ENCODE data around the gene FNDC3B. TPM values are rescaled to one million over a fixed set of nuclear protein-coding genes. Genes with fewer than 3 reads are reported as not detected.

The FNDC3B gene
- polyA plus RNA-seq, 1 donor: 25.9 TPM

DNA sequence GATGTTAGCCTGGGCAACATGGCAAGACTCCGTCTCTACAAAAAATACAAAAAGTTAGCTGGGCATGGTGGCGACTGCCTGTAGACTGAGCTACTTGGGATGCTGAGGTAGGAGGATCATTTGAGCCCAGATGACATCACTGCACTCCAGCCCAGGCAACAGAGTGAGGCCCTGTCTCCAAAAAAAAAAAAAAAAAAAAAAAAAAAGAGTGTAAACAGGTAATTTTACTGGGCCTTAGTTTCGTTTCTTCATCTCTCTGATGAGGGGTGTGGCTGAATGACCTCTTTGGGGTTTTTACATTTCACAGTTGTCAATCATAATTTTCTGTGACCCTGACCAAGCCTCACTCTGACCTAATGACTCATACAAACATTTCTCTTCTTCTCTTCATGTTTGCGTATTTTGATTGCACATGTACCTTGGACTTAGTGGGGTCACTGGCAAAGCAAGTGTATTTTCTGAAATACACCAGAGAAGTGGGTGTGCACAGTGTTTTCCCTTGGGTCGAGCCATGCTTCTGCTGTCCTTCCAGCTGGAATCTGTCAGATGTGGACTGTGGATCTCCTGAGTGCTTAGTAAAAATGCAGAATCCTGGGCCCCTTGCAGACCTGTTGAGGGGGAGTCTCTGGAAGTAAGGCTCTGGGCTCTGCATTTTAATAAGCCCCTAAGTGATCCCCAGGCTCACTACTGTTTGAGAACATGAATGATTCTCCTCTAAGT, 140.5 kb downstream of the FNDC3B start:
- no peaks in the 10 kb centered on the region for H3K36me3 ChIP-seq (ENCODE audit: control insufficient read depth, insufficient read depth, low read length)
- DNase-seq: peak; percentile 43 to 82
- no peaks in the 10 kb centered on the region for H3K9me3 ChIP-seq (ENCODE audit: control insufficient read depth, low read depth, low read length)
- WGBS (ENCODE audit: insufficient coverage, low lambda C conversion rate): no CpG with 5 or more reads among the region's 5 CpGs
- H3K4me1 ChIP-seq (ENCODE audit: control insufficient read depth, insufficient read depth, low read length): peaks cover 10% of the 10 kb centered on the region
- no peak overlapping the region for H3K4me3 ChIP-seq (ENCODE audit: low read length)
- H3K27ac ChIP-seq (ENCODE audit: low read length): peak overlapping the region; percentile 37
- H3K27me3 ChIP-seq (ENCODE audit: control insufficient read depth, insufficient read depth, low read length): no peaks in the 10 kb centered on the region

DNA sequence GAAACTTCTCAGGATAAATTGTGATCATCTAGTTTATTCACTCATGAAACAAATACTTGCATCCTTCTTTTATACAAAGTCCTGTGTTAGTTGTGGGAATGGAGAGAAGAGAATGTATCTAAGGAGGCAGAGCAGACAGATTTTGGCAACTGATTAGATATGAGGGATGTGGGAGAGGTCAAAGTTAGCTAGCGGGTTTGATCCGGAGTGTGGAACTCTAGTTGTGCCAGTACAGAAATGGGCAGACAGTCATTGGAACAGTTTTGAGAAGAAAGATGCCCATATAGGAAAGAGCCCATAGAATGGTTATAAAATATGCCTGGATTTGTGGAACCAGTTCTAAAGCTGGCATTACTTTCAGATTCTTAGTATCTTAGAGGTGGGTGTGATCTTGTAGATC, 141.1 kb downstream of the FNDC3B start:
- Histone ChIP-seq H3K4me1 (ENCODE audit: control insufficient read depth, insufficient read depth, low read length) (peaks cover 7% of the 10 kb centered on the region), H3K9me3 (ENCODE audit: control insufficient read depth, low read depth, low read length) (no peaks in the 10 kb centered on the region), H3K27me3 (ENCODE audit: control insufficient read depth, insufficient read depth, low read length) (no peaks in the 10 kb centered on the region), H3K27ac (ENCODE audit: low read length) (no peak overlapping the region), H3K4me3 (ENCODE audit: low read length) (no peak overlapping the region), H3K36me3 (ENCODE audit: control insufficient read depth, insufficient read depth, low read length) (no peaks in the 10 kb centered on the region)
- no peak for DNase-seq
- WGBS (ENCODE audit: insufficient coverage, low lambda C conversion rate): 92% methylated on average over 2 of the region's 2 CpGs

DNA sequence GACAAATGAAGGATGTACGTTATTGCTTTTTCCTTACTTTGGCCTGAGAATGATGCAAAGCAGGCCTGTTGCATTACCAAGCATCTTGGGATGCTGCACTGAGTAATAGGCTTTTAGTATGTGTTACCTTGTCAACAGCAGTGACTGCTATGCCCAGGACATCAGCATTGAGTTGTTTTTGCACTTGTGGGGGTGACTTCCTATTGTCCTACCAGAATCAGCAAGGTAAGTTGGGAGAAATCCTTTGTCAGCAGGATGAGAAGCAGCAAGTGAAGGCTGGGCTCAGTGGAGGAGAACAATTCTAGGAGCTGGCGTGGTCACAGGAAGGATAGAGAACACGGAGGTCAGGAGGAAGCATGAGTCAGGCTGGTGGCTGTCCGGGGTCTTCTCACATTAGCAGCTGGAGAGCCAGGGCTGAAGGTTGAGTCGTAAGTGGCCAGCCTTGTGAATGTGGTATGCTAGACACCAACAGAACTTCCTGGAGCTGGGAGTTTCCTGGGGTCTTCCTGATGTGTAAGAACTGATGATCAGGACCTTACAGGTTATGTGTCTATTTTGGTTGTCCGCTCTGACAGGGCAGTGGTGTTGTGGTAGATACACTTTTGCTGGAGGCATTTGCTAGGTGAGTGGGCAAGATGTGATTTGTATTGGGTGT, 142.7 kb downstream of the FNDC3B start:
- Histone ChIP-seq H3K36me3 (ENCODE audit: control insufficient read depth, insufficient read depth, low read length) (no peaks in the 10 kb centered on the region), H3K4me3 (ENCODE audit: low read length) (no peak overlapping the region), H3K4me1 (ENCODE audit: control insufficient read depth, insufficient read depth, low read length) (peaks cover 7% of the 10 kb centered on the region), H3K9me3 (ENCODE audit: control insufficient read depth, low read depth, low read length) (no peaks in the 10 kb centered on the region), H3K27ac (ENCODE audit: low read length) (no peak overlapping the region), H3K27me3 (ENCODE audit: control insufficient read depth, insufficient read depth, low read length) (no peaks in the 10 kb centered on the region)
- no peak for DNase-seq
- no CpG with 5 or more reads among the region's 6 CpGs for WGBS (ENCODE audit: insufficient coverage, low lambda C conversion rate)

DNA sequence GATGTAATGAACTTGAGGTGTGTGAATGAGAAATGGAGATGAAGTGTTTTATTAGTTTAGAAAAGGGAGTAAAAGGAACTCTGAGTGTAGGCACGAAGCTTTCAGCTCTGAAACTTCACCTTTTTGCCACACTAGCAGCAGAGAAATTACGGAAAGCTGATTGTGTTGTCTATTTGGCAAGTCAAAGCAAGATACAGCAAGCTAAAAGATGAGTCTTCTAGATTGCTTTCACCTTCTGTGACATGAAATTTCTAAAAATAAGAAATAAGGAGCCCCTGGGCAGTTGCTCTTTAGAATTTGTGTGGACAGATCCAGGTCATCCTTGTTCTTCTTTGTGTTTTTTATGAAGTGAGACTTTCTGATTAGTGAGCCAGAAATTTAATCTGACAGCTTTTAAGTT, 143.4 kb downstream of the FNDC3B start:
- WGBS (ENCODE audit: insufficient coverage, low lambda C conversion rate): 60% methylated on average over 1 of the region's 2 CpGs
- Histone ChIP-seq H3K4me1 (ENCODE audit: control insufficient read depth, insufficient read depth, low read length) (peaks cover 7% of the 10 kb centered on the region), H3K27me3 (ENCODE audit: control insufficient read depth, insufficient read depth, low read length) (no peaks in the 10 kb centered on the region), H3K27ac (ENCODE audit: low read length) (no peak overlapping the region), H3K36me3 (ENCODE audit: control insufficient read depth, insufficient read depth, low read length) (no peaks in the 10 kb centered on the region), H3K9me3 (ENCODE audit: control insufficient read depth, low read depth, low read length) (no peaks in the 10 kb centered on the region), H3K4me3 (ENCODE audit: low read length) (no peak overlapping the region)
- DNase-seq: no peak

DNA sequence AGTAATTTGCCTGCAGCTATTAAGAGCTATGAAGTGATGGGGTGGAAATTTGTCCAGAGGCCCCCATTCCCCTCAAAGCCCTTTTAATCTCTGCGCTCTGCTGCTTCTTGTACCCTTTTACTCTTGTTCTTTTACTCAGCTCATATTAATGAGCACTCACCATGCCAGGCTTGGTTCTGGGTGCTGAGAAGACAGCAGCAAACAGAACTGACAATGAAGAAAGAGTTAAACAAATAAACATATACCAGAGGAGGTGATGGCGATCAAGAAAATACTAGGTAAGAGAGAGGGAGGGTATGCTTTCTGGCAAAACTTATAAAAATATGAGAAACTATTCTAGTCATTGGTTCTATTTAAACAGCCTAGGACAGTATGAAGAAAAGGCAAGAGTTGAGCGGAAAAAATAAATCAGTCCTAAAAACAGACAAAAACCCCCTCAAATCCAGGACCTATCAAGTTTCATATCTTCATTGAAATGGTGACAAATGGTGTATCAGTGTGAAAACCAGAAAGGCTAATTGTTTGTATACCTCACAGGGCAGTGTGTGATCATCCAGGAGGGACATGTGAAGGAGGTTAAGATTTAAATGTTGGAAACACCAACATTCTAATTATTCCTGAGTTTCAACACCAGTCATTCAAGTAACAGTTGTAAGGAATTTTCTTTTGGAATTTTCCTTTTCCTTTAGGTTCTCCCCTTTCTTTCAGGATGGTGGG, 144.9 kb downstream of the FNDC3B start:
- no peak overlapping the region for H3K27ac ChIP-seq (ENCODE audit: low read length)
- peaks cover 7% of the 10 kb centered on the region for H3K4me1 ChIP-seq (ENCODE audit: control insufficient read depth, insufficient read depth, low read length)
- 100% methylated on average over 1 of the region's 3 CpGs for WGBS (ENCODE audit: insufficient coverage, low lambda C conversion rate)
- H3K36me3 ChIP-seq (ENCODE audit: control insufficient read depth, insufficient read depth, low read length): no peaks in the 10 kb centered on the region
- DNase-seq: no peak
- no peaks in the 10 kb centered on the region for H3K27me3 ChIP-seq (ENCODE audit: control insufficient read depth, insufficient read depth, low read length)
- no peak overlapping the region for H3K4me3 ChIP-seq (ENCODE audit: low read length)
- no peaks in the 10 kb centered on the region for H3K9me3 ChIP-seq (ENCODE audit: control insufficient read depth, low read depth, low read length)

DNA sequence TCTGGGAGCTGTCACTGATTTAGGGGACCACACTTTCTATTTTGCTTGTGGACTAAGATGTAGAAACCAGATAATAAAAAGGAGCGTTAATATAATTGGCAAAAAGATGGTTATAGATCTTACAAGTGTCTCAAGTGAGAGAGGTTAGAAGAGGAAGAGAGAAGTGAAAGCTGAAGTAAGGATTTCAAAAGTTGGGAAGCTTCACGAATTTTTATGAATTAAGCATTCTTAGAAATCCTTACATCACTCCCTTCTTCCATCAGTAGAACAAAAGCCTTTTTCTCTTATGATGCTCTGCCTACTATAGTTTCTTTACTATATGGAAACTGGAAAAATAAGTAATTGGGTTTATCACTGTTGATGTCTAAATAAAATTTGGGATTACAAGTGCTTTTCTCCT, 146.5 kb downstream of the FNDC3B start:
- no peak overlapping the region for H3K27ac ChIP-seq (ENCODE audit: low read length)
- WGBS (ENCODE audit: insufficient coverage, low lambda C conversion rate): 100% methylated on average over 2 of the region's 2 CpGs
- no peaks in the 10 kb centered on the region for H3K9me3 ChIP-seq (ENCODE audit: control insufficient read depth, low read depth, low read length)

DNA sequence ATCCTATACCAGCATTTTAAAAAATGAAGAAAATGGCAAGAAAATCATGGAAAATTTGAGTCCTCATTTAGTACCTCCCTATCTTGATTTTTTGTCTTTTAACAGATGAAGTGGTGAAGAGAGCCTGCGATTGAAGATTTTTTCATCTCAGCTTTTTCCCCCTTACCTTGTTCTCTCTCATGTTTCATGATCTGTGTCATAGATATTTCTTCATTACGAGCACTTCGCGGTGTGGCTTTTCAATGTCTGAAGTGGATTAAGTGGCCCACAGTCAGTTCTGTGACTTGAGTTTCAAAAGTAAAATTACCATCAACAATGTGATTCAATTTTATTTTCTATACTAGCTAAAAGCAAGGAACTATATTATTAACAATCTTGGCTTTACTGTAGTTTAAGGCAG, 147.2 kb downstream of the FNDC3B start:
- WGBS (ENCODE audit: insufficient coverage, low lambda C conversion rate): 89% methylated on average over 3 of the region's 4 CpGs
- Histone ChIP-seq H3K27ac (ENCODE audit: low read length) (no peak overlapping the region), H3K36me3 (ENCODE audit: control insufficient read depth, insufficient read depth, low read length) (no peaks in the 10 kb centered on the region), H3K4me3 (ENCODE audit: low read length) (no peak overlapping the region), H3K4me1 (ENCODE audit: control insufficient read depth, insufficient read depth, low read length) (no peaks in the 10 kb centered on the region), H3K27me3 (ENCODE audit: control insufficient read depth, insufficient read depth, low read length) (no peaks in the 10 kb centered on the region), H3K9me3 (ENCODE audit: control insufficient read depth, low read depth, low read length) (no peaks in the 10 kb centered on the region)
- DNase-seq: no peak

More for the DNA sequence above, 146.5 kb downstream of the FNDC3B start:
- no peak overlapping the region for H3K4me3 ChIP-seq (ENCODE audit: low read length)
- H3K36me3 ChIP-seq (ENCODE audit: control insufficient read depth, insufficient read depth, low read length): no peaks in the 10 kb centered on the region
- DNase-seq: no peak
- no peaks in the 10 kb centered on the region for H3K4me1 ChIP-seq (ENCODE audit: control insufficient read depth, insufficient read depth, low read length)
- no peaks in the 10 kb centered on the region for H3K27me3 ChIP-seq (ENCODE audit: control insufficient read depth, insufficient read depth, low read length)

DNA sequence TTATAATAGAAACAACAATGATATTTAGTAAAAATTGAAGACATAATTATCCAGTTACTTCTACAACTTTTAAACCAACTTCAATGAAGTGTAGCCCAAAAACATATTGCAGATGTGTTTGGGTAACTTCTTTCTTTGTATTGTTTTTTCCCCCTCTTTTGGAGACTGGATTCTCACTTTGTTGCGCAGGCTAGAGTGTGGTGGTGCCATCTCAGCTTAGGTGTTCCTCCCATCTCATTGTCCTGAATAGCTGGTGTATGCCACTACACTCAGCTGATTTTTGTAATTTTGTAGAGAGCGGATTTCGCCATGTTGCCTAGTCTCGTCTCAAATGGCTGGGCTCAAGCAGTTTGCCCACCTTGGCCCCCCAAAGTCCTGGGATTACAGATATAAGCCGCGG, 148.1 kb downstream of the FNDC3B start:
- no peak for DNase-seq
- Histone ChIP-seq H3K4me1 (ENCODE audit: control insufficient read depth, insufficient read depth, low read length) (no peaks in the 10 kb centered on the region), H3K9me3 (ENCODE audit: control insufficient read depth, low read depth, low read length) (no peaks in the 10 kb centered on the region), H3K36me3 (ENCODE audit: control insufficient read depth, insufficient read depth, low read length) (no peaks in the 10 kb centered on the region), H3K27me3 (ENCODE audit: control insufficient read depth, insufficient read depth, low read length) (no peaks in the 10 kb centered on the region), H3K4me3 (ENCODE audit: low read length) (no peak overlapping the region), H3K27ac (ENCODE audit: low read length) (no peak overlapping the region)
- 80% methylated on average over 1 of the region's 6 CpGs for WGBS (ENCODE audit: insufficient coverage, low lambda C conversion rate)

DNA sequence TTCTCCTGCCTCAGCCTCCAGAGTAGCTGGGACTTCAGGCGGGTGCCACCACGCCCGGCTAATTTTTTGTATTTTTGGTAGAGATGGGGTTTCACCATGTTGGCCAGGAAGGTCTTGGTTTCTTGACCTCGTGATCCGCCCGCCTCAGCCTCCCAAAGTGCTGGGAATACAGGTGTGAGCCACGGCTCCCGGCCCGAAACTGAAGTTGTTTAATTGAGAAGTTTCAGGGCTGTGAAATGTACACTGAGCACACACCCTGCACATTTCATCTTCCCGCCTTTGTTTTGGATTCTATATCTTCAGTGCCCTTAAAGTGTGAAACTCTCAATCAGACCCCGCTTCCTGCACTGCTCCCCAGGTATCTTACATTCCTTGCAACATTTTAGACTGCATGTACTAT, 149.1 kb downstream of the FNDC3B start:
- Histone ChIP-seq H3K9me3 (ENCODE audit: control insufficient read depth, low read depth, low read length) (no peaks in the 10 kb centered on the region), H3K4me1 (ENCODE audit: control insufficient read depth, insufficient read depth, low read length) (no peaks in the 10 kb centered on the region), H3K4me3 (ENCODE audit: low read length) (no peak overlapping the region), H3K27me3 (ENCODE audit: control insufficient read depth, insufficient read depth, low read length) (no peaks in the 10 kb centered on the region), H3K36me3 (ENCODE audit: control insufficient read depth, insufficient read depth, low read length) (no peaks in the 10 kb centered on the region), H3K27ac (ENCODE audit: low read length) (no peak overlapping the region)
- WGBS (ENCODE audit: insufficient coverage, low lambda C conversion rate): 92% methylated on average over 2 of the region's 11 CpGs
- DNase-seq: no peak

DNA sequence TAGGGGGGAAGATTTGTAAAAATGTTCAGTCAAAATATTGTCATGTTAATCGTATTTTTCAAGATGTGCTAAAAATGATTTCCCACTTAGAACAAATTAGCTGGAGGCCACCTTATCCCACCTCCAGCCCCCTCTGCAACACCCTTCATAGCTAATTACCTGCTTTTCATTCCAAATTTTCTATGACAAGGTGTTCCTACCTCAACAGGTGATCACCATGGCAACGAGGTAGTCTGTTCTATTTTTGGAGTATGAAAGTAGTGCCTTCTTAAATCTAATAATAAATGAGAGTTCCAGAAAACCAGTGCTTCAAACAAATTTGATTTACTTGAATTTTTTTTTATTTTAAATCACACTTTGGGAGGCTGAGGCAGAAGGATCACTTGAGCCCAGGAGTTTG, 149.8 kb downstream of the FNDC3B start:
- H3K9me3 ChIP-seq (ENCODE audit: control insufficient read depth, low read depth, low read length): no peaks in the 10 kb centered on the region
- DNase-seq: no peak
- H3K27ac ChIP-seq (ENCODE audit: low read length): no peak overlapping the region
- no peaks in the 10 kb centered on the region for H3K4me1 ChIP-seq (ENCODE audit: control insufficient read depth, insufficient read depth, low read length)
- H3K4me3 ChIP-seq (ENCODE audit: low read length): no peak overlapping the region
- WGBS (ENCODE audit: insufficient coverage, low lambda C conversion rate): 100% methylated on average over 1 of the region's 2 CpGs
- no peaks in the 10 kb centered on the region for H3K36me3 ChIP-seq (ENCODE audit: control insufficient read depth, insufficient read depth, low read length)
- no peaks in the 10 kb centered on the region for H3K27me3 ChIP-seq (ENCODE audit: control insufficient read depth, insufficient read depth, low read length)
